Stimulated activated CD4-positive, alpha-beta T cell treated with anti-CD3 and anti-CD28 coated beads, Interleukin-4, amount 100 ng/mL, for 24 hours (primary cell): ENCODE results near the gene CYP2W1.
"Not testable (repeated sequence)": the region's sequence is repeated elsewhere in the genome, so short reads cannot be mapped to it uniquely, and the experiment has no call there.

Experiments used
- DNase-seq: peaks from one replicate; pipeline ENCODE4 v3.0.0-alpha.2; 2020

Gene CYP2W1

GRCh38 chr7:999941-1000935, 17.3 kb downstream of the CYP2W1 start:
- DNase-seq: no peak

- DNase-seq: not testable (repeated sequence)
Measured at GRCh38 chr7:1001069-1001770, 18.2 kb downstream of the CYP2W1 start.

- DNase-seq: not testable (repeated sequence)
Measured at GRCh38 chr7:1002026-1002425, 19.0 kb downstream of the CYP2W1 start.

- not testable (repeated sequence) for DNase-seq
Measured at GRCh38 chr7:1002445-1002844, 19.5 kb downstream of the CYP2W1 start.

- DNase-seq: no peak
Measured at GRCh38 chr7:1004018-1004852, 21.3 kb downstream of the CYP2W1 start.

GRCh38 chr7:1005303-1005702, 22.3 kb downstream of the CYP2W1 start:
- no peak for DNase-seq

GRCh38 chr7:1007901-1008300, 24.9 kb downstream of the CYP2W1 start:
- no peak for DNase-seq

GRCh38 chr7:1008733-1009363, 25.9 kb downstream of the CYP2W1 start:
- no peak for DNase-seq

- DNase-seq: no peak
Measured at GRCh38 chr7:1009747-1010146, 26.8 kb downstream of the CYP2W1 start.

DNA sequence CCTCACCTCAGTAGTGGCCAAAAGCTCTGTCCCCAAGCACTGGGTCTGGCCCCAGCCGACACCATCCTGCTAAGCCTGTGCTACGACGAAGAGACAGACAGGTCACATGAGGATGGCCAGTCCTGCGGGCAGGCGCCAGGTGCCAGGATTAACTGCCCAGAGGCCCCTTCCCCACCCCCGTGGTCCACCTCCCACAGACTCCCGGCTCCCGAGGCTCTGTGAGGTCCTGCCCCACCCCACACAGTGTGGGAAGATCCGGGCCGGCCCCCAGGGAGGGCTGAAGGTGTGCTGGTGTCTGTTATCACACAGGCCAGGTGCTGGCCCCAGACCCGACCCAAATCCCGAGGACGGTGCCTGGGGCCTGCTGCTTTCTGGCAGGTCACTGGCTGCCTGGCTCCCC, 27.2 kb downstream of the CYP2W1 start:
- no peak for DNase-seq

GRCh38 chr7:1011297-1012003, 28.5 kb downstream of the CYP2W1 start:
- no peak for DNase-seq

DNA sequence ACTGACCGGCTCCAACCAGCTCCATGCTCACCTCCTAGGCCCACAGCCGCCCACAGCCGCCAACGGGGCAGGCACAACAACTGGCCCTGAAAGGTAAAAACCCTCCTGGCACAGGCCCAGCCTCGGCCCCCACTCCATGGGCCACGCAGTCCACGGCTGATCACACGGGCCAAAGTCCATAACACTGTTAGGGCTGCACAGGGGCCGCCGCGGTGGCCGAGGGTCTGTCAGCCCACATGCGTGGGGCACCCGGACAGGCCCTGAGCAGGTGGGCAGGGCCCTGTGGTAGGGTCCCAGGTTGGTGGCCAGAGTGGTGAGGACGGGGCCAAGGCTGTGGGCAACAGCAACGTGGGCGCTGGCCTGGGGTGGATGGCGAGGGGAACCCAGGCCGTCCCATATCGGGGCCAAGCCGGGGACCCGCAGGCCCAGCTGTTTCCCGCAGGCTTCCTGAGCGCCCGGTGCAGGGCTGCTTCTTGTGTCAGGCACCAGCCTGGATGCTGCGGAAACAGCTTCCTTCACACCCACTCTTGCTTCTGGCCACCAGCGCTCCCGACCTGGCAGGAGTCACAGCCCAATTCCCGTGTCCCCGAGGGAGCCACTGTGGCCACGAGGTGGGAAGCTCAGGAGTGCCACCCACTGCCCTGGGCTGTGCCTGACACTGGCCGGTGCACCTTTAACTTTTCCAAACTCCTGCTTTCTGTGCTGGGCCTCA, 29.2 kb downstream of the CYP2W1 start:
- DNase-seq: no peak

- DNase-seq: no peak
Measured at GRCh38 chr7:1012716-1013095, 29.7 kb downstream of the CYP2W1 start.

DNA sequence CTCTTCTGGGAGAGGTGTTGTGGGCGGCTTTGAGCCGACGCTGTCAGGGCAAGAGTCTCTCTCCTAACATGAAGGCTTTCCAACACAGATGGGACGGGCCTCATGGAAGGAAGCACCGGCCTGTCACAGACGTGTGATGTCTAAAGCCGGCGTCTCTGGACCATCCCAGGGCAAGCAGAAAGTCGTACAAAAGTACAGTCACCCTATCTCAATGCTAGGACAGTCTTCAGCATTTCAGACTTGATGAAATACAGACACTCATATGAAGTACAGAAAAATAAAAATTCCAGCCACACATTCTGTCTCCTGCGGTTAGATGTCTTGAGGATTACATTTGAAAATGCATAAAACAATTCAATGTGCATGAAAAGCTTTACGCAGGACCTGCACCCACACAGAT, 30.6 kb downstream of the CYP2W1 start:
- no peak for DNase-seq

DNA sequence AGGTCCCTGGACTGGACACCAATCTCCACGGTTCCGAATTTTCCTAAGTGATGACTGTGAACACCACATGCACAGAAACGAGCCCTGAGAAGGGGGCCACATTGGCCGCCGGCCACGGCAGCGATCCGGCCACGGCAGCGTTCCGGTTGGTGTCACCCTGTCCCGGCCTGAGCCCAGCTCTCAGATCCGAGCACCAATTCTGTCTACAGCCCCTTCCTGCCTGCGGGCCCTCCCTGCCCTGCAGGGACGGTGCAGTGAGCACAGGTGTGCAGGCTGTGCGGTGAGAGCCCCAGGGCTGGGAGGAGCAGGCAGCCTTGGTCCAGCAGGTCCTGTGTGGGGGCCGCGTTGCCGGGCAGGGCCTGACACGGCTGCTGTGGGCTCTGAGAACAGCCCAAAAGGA, 31.7 kb downstream of the CYP2W1 start:
- DNase-seq: no peak

DNA sequence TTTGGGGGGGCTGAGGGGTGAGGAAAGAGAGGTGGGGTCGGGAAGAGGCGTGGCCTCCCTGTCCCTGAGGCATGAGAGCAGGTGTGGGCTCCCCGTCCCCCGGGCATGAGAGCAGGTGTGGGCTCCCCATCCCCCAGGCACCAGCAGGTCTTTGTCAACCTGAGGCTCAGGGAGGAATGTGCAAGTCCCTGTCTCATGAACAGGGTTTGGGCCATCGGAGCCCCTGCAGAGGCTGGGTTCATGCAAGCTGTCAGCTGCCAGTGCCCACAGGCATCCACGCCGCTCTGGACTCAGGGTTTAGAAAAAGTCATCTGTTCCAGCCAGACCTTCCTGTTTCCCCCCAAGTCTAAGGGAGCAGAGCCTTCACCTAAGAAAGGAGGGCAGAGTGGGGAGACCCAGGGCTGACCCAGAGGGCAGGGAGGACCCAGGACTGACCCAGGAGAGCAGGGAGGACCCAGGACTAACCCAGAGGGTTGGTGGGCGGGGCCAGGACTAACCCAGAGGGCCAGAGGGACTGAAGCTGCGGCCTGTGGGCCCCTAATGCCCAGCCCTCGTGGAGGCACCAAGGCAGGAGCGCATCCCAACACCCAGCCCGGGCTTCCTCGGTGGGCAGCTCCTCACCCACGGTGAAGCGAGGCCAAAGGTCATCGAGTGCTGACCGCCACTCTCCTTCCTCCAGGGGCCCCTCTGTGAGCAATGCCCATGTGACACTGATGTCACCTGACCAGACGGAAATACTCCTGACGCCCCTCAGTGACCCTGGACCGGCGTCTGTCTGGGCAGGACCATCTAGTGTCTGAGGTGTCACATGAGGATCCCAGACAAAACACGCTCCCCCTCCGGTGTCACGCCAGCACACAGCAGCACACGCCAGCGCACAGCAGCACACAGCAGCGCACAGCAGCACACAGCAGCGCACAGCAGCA, 32.5 kb downstream of the CYP2W1 start:
- no peak for DNase-seq

- DNase-seq: no peak
Measured at GRCh38 chr7:1016577-1017531, 33.9 kb downstream of the CYP2W1 start.

DNA sequence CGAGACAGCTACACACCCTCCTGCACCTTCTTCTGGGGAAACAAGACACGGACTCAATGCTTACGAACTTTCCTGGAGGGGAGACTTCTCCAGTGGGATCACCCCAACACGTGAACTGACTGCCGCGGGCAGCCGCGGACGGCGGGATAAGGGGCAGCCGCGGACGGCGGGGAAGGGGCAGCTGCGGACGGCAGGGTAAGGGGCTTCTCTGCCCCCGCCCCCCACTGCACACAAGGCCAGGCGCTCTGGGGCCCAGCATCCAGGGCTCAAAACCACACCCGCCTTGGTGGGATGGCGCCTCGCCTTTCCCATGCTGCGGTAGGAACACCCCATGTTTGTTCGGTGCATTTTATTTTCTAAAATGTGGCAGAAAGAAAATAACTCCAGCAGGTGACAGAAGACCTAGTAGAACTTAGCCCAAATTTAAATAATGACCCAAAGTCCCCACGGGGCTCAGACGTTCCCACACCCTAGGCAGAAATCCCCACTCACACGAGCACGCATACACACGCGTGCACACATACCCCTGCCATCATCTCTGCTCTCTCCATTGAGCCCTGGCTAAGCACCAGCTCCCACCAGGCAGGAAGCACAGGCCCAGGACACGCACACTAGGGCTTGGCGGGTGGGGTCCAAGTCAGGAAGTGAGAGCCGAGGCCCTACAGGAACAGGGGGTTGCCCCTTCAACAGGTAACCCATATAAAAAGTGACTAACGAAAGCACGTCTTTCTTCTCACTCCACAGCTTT, 34.8 kb downstream of the CYP2W1 start:
- no peak for DNase-seq
